Hypothalamus (tissue), 51 donors: ENCODE measurements around the gene TERT.
"Not testable (repeated sequence)": the region's sequence is repeated elsewhere in the genome, so short reads cannot be mapped to it uniquely, and the experiment has no call there.

Source experiments
- DNase-seq, 51 donors: peaks; one replicate each; lab custom pipeline; 2025; lab: John Stamatoyannopoulos, UW

The TERT gene

DNA sequence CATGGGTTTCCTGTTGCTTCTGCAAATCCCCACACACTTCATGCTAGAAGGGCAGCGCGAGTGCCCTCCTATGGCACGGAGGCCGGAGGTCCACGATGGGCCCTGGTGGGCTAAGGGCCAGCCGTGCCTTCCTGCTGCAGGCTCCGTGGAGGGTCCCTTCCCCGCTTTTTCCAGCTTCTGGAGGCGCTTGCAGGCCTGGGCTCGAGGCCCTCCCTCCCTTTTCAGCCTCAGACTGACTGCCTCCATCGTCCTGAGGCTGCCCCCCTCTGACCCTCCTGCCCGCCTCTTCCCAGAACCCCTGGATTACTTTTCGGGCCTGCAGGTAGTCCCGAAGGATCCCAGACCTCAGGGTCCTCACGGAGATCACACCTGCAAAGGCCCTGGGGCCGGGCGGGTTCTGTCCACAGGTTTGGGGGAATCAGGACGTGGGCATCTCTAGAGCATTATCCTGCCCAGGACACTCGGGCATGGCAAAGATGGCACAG is 3.2 kb upstream of the TERT start:
- DNase-seq, result no peak

DNA sequence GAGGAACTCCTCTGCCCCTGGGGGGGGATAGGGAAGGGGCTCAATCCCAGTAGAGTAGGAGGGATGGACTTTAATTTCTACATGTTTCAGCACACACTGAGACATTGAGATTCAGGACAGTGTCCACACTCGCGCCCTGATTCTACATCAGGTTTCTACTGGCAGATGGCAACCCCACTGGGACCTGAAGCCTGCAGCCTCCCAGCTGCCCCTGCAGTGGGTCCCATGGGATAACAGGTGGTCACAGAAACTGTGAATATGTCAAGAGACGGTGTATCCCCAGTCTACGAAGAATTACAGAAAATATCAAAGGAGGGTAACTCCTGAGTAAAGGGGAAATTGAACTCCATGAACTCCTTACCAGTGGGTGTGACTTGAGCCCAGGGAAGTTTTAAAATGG is 2.4 kb upstream of the TERT start:
- no peak for DNase-seq

DNA sequence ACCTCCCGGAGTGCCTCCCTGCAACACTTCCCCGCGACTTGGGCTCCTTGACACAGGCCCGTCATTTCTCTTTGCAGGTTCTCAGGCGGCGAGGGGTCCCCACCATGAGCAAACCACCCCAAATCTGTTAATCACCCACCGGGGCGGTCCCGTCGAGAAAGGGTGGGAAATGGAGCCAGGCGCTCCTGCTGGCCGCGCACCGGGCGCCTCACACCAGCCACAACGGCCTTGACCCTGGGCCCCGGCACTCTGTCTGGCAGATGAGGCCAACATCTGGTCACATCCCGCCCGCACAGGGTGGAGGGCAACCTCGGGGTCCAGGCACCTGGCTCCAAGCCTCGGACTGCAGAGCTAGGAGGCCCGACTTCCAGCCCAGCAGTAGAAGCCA is 776 bp upstream of the TERT start:
- no peak for DNase-seq

DNA sequence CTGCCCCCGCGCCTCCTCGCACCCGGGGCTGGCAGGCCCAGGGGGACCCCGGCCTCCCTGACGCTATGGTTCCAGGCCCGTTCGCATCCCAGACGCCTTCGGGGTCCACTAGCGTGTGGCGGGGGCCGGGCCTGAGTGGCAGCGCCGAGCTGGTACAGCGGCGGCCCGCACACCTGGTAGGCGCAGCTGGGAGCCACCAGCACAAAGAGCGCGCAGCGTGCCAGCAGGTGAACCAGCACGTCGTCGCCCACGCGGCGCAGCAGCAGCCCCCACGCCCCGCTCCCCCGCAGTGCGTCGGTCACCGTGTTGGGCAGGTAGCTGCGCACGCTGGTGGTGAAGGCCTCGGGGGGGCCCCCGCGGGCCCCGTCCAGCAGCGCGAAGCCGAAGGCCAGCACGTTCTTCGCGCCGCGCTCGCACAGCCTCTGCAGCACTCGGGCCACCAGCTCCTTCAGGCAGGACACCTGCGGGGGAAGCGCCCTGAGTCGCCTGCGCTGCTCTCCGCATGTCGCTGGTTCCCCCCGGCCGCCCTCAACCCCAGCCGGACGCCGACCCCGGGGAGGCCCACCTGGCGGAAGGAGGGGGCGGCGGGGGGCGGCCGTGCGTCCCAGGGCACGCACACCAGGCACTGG is 548 bp downstream of the TERT start:
- no peak for DNase-seq

- no peak for DNase-seq
Measured at GRCh38 chr5:1293416-1294205, 1.3 kb downstream of the TERT start.

DNA sequence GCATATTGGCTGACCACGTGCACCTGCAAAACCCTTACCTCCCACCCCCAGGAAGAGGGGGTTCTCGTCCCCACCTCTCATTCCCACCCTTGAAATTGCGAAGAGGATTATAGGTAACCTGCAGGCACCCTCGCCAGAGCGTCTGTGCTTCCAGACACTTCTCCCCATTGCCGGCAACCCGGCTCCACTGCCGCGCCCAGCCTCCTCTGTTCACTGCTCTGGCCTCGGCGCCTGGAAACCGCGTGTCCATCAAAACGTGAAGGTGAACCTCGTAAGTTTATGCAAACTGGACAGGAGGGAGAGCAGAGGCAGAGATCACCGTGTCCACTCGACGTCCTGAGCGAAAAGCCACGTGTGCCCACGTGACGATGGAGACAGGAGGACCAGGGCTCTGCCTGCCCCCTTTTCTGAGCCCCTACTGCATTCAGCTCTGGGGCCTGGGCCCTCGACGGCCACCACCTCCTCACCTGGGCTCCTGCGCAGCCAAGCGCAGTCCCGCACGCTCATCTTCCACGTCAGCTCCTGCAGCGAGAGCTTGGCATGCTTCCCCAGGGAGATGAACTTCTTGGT is 1.9 kb downstream of the TERT start:
- DNase-seq, result no peak

- no peak for DNase-seq
Measured at GRCh38 chr5:1292139-1292538, 2.7 kb downstream of the TERT start.

- no peak for DNase-seq
Measured at GRCh38 chr5:1291611-1292080, 3.2 kb downstream of the TERT start.

DNA sequence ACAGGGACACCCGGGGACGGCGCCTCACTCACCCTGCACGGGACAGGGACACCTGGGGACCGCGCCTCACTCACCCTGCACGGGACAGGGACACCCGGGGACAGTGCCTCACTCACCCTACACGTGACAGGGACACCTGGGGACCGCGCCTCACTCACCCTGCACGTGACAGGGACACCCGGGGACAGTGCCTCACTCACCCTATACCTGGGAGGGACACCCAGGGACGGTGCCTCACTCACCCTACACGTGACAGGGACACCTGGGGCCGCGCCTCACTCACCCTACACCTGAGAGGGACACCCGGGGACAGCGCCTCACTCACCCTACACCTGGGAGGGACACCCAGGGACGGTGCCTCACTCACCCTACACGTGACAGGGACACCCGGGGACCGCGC is 3.9 kb downstream of the TERT start:
- not testable (repeated sequence) for DNase-seq

DNA sequence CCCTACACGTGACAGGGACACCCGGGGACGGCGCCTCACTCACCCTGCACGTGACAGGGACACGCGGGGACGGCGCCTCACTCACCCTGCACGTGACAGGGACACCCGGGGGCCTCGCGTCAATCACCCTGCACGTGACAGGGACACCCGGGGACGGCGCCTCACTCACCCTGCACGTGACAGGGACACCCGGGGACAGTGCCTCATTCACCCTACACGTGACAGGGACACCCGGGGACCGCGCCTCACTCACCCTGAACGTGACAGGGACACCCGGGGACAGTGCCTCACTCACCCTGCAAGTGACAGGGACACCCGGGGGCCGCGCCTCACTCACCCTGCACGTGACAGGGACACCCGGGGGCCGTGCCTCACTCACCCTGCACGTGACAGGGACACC is 5.3 kb downstream of the TERT start:
- DNase-seq, result not testable (repeated sequence)

- no peak for DNase-seq
Measured at GRCh38 chr5:1288439-1289335, 6.2 kb downstream of the TERT start.

- DNase-seq, result no peak
Measured at GRCh38 chr5:1285883-1286291, 9.0 kb downstream of the TERT start.

- DNase-seq, result no peak
Measured at GRCh38 chr5:1285141-1285540, 9.7 kb downstream of the TERT start.

DNA sequence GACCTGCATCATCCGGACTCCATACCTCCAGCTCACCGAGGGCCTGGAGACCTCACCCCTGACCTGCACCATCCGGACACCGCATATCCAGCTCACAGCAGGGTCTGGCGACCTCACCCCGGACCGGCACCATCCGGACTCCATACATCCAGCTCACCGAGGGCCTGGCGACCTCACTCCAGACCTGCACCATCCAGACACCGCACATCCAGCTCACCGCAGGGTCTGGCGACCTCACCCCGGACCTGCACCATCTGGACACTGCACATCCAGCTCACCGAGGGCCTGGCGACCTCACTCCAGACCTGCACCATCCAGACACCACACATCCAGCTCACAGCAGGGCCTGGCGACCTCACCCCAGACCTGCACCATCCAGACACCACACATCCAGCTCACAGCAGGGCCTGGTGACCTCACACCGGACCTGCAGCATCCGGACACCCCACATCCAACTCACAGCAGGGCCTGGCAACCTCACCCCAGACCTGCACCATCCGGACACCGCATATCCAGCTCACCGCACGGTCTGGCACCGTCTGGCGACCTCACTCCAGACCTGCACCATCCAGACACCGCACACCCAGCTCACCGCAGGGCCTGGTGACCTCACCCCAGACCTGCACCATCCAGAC is 10.4 kb downstream of the TERT start:
- DNase-seq, result not testable (repeated sequence)

DNA sequence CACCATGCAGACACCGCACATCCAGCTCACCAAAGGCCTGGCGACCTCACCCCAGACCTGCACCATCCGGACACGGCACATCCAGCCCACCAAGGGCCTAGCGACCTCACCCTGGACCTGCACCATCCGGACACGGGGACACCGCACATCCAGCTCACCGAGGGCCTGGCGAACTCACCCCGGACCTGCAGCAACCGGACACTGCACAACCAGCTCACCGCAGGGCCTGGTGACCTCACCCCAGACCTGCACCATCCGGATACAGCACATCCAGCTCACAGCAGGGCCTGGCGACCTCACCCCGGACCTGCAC is 11.2 kb downstream of the TERT start:
- DNase-seq, result not testable (repeated sequence)

DNA sequence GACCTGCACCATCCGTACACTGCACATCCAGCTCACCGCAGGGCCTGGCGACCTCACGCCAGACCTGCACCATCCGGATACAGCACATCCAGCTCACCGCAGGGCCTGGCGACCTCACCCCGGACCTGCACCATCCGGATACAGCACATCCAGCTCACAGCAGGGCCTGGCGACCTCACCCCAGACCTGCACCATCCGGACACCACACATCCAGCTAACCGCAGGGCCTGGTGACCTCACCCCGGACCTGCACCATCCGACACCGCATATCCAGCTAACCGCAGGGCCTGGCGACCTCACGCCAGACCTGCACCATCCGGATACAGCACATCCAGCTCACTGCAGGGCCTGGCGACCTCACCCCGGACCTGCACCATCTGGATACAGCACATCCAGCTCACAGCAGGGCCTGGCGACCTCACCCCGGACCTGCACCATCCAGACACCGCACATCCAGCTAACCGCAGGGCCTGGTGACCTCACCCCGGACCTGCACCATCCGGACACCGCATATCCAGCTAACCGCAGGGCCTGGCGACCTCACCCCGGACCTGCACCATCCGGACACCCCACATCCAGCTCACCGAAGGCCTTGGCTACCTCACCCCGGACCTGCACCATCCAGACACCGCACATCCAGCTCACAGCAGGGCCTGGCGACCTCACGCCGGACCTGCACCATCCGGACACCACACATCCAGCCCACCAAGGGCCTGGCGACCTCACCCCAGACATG is 11.7 kb downstream of the TERT start:
- DNase-seq, result not testable (repeated sequence)

DNA sequence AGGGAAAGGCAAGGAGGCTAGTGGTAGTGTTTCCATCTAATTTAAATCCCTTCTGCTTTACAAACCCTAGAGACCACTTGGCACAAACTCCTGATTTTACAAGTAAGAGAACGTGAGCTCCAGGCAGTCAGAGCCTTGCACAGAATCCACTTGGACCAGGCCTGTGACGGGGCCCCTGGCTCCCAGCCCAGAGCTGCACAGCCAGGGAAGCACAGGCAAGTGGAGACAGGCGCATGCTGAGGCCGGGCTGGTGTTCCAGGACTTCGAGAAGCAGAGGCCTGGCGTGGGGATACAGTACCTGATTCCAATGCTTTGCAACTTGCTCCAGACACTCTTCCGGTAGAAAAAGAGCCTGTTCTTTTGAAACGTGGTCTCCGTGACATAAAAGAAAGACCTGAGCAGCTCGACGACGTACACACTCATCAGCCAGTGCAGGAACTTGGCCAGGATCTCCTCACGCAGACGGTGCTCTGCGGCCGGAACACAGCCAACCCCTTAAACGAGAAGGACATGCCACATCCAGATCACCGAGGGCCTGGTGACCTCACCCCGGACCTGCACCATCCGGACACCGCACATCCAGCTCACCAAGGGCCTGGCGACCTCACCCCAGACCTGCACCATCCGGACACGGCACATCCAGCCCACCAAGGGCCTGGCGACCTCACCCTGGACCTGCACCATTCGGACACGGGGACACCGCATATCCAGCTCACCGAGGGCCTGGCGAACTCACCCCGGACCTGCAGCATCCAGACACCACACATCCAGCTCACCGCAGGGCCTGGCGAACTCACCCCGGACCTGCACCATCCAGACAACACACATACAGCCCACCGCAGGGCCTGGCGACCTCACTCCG is 12.5 kb downstream of the TERT start:
- no peak for DNase-seq

- no peak for DNase-seq
Measured at GRCh38 chr5:1281038-1281882, 13.6 kb downstream of the TERT start.
